ENCODE results near the gene RPP38. TPM values are rescaled to one million over a fixed set of nuclear protein-coding genes. Genes with fewer than 3 reads are reported as not detected.

The RPP38 gene
- polyA plus RNA-seq, 2 of the 4 experiments (the other 2 are of a cell fraction): 25.5 to 47.5 TPM

GRCh38 chr10:15137636-15138035 is 40.5 kb downstream of the RPP38 start:
- Histone ChIP-seq H3K4me2 (0 out of 3 replicates have a peak overlapping the region, but pooled peaks have one; percentile 13), H3K9me3 (no peaks in the 10 kb centered on the region), H3K27ac (no peak overlapping the region), H3K4me3 (no peak overlapping the region), H3K4me1 (peaks cover 8% of the 10 kb centered on the region; the same call in 2 of the 3 replicates)
- ATAC-seq (no peak), DNase-seq (ENCODE audit: low read depth in 1 of 2, low spot score in 1 of 2) (no peak), FAIRE-seq (no peak)
- no peak for TF ChIP-seq FOXS1 (CRISPR knock-in tag; IDR thresholded peaks at IDR 0.05)
- no peak for TF ChIP-seq ZSCAN20 (CRISPR knock-in tag; IDR thresholded peaks at IDR 0.05)
- no peak for TF ChIP-seq TFCP2L1 (CRISPR knock-in tag; IDR thresholded peaks at IDR 0.05)
- TF ChIP-seq ZNF302 (CRISPR knock-in tag; IDR thresholded peaks at IDR 0.05): no peak
- TF ChIP-seq NFE2L2 (conservative IDR thresholded peaks at IDR 0.05; ENCODE audit: low read length): no peak
- TF ChIP-seq ZFP36 (IDR thresholded peaks at IDR 0.05; ENCODE audit: borderline replicate concordance, partially characterized antibody): no peak
- no peak for TF ChIP-seq GATA3 (IDR thresholded peaks at IDR 0.05; ENCODE audit: borderline replicate concordance)
- no peak for TF ChIP-seq BHLHE40 (IDR thresholded peaks at IDR 0.05; ENCODE audit: low read depth, low read length)
- no peak for TF ChIP-seq HMGXB4 (CRISPR knock-in tag; IDR thresholded peaks at IDR 0.05; ENCODE audit: borderline replicate concordance)
- TF ChIP-seq MAX (IDR thresholded peaks at IDR 0.05): no peak
- no peak for TF ChIP-seq HOXA7 (CRISPR knock-in tag; IDR thresholded peaks at IDR 0.05)
- no peak for TF ChIP-seq POLR2A (IDR thresholded peaks at IDR 0.05; ENCODE audit: low read length)
- TF ChIP-seq E2F6 (IDR thresholded peaks at IDR 0.05; ENCODE audit: borderline replicate concordance, low read depth): no peak
- TF ChIP-seq MAZ (IDR thresholded peaks at IDR 0.05; ENCODE audit: borderline replicate concordance, low read depth, low read length): no peak
- TF ChIP-seq TP53 (CRISPR knock-in tag; IDR thresholded peaks at IDR 0.05): no peak
- TF ChIP-seq BCL3 (IDR thresholded peaks at IDR 0.05): no peak
- no peak for TF ChIP-seq EHMT2 (IDR thresholded peaks at IDR 0.05; ENCODE audit: low read depth)
- no peak for TF ChIP-seq FOSB (CRISPR knock-in tag; IDR thresholded peaks at IDR 0.05)
- TF ChIP-seq RCOR1 (IDR thresholded peaks at IDR 0.05; ENCODE audit: low read depth, low read length): no peak
- POLR2A ChIA-PET: no interaction called here
- WGBS (ENCODE audit: missing lambda C conversion rate): 100% methylated on average over 1 of the region's 1 CpG
- CTCF ChIA-PET: interaction anchor here (0.6 kb wide), 1 partner anchor 68 kb away, joined by 3 read pairs; no protein-coding TSS in a partner anchor

GRCh38 chr10:15140698-15141097 is 43.5 kb downstream of the RPP38 start:
- ATAC-seq: no peak
- 87% methylated on average over 7 of the region's 7 CpGs for WGBS (ENCODE audit: missing lambda C conversion rate)
- TF ChIP-seq ESRRA (IDR thresholded peaks at IDR 0.05; ENCODE audit: borderline replicate concordance, low read length) (no peak), FOXS1 (CRISPR knock-in tag; IDR thresholded peaks at IDR 0.05) (no peak), CBX8 (IDR thresholded peaks at IDR 0.05) (no peak), ZSCAN20 (CRISPR knock-in tag; IDR thresholded peaks at IDR 0.05) (no peak), RNF2 (IDR thresholded peaks at IDR 0.05; ENCODE audit: borderline replicate concordance, low read depth) (no peak), USF2 (IDR thresholded peaks at IDR 0.05) (no peak), HES2 (IDR thresholded peaks at IDR 0.05) (no peak), CHD4 (IDR thresholded peaks at IDR 0.05; ENCODE audit: borderline replicate concordance) (no peak), FOSL2 (IDR thresholded peaks at IDR 0.05) (no peak), FOSL2 (CRISPR knock-in tag; IDR thresholded peaks at IDR 0.05) (no peak), BHLHE40 (IDR thresholded peaks at IDR 0.05; ENCODE audit: low read depth, low read length) (no peak), PBX3 (IDR thresholded peaks at IDR 0.05) (no peak), NPAS2 (CRISPR knock-in tag; IDR thresholded peaks at IDR 0.05; ENCODE audit: borderline replicate concordance) (no peak), CTCF (IDR thresholded peaks at IDR 0.05) (no peak), E2F6 (IDR thresholded peaks at IDR 0.05; ENCODE audit: borderline replicate concordance, low read depth) (no peak), JUNB (IDR thresholded peaks at IDR 0.05) (no peak)

More at GRCh38 chr10:15140698-15141097, 43.5 kb downstream of the RPP38 start:
- Histone ChIP-seq H3K4me2 (no peak overlapping the region), H3K4me1 (peaks cover 8% of the 10 kb centered on the region; the same call in 2 of the 3 replicates), H3K27ac (no peak overlapping the region), H3K9me3 (no peaks in the 10 kb centered on the region), H3K4me3 (no peak overlapping the region)
- DNase-seq (ENCODE audit: low read depth in 1 of 2, low spot score in 1 of 2): no peak
- CTCF ChIA-PET: interaction anchor here (1.0 kb wide), 1 partner anchor 35 kb away, joined by 3 read pairs; no protein-coding TSS in a partner anchor
- POLR2A ChIA-PET: no interaction called here
- FAIRE-seq: no peak

All from A549 (cell line).